Activated CD8-positive, alpha-beta memory T cell treated with anti-CD3 and anti-CD28 coated beads, Interleukin-2, amount 10 ng/mL, durations not matched to agents 7 days and 5 days (primary cell): Measurements from ENCODE around the gene CXCL12. TPM values are rescaled to one million over a fixed set of nuclear protein-coding genes. Genes with fewer than 3 reads are reported as not detected.

Source experiments
- ATAC-seq: fragments of 150-1000 bp; cut with Tn5 transposase; one replicate; pipeline ENCODE4 v1.10.0; 2021; ENCODE audit warnings: moderate library complexity
- CTCF ChIA-PET: fragments of 350-600 bp; sonication (Branson Sonifier 250); formaldehyde crosslinking; loops from one replicate; lab custom pipeline; 2021; ENCODE audit warnings: antibody characterized with exemption; lab: Charles Lee
- DNase-seq: peaks from one replicate; pipeline ENCODE4 v3.0.0-alpha.2; 2020
- H3K27ac Mint-ChIP-seq: one replicate; pipeline ENCODE4 v1.8.0; 2021; ENCODE audit warnings: mild to moderate bottlenecking, mixed read lengths
- H3K27me3 Mint-ChIP-seq: one replicate; pipeline ENCODE4 v1.8.0; 2021; ENCODE audit warnings: mixed read lengths
- H3K36me3 Mint-ChIP-seq: one replicate; pipeline ENCODE4 v1.8.0; 2021; ENCODE audit warnings: mild to moderate bottlenecking, mixed read lengths
- H3K4me1 Mint-ChIP-seq: one replicate; pipeline ENCODE4 v1.8.0; 2021; ENCODE audit warnings: mixed read lengths
- H3K4me3 Mint-ChIP-seq: one replicate; pipeline ENCODE4 v1.8.0; 2021; ENCODE audit warnings: mild to moderate bottlenecking, moderate library complexity, mixed read lengths
- H3K9me3 Mint-ChIP-seq: one replicate; pipeline ENCODE4 v1.8.0; 2022; ENCODE audit warnings: low read depth, mixed read lengths
- total RNA-seq, 2 experiments: library from RNA; stranded (reverse); gene quantifications; one replicate each; pipeline ENCODE4 v1.2.3, GENCODE V29; 2021

Gene CXCL12
- total RNA-seq, 2 experiments from 2014 or later: not detected

- Mint-ChIP-seq H3K4me3 (no peak overlapping the region), H3K36me3 (no peaks in the 10 kb centered on the region), H3K27ac (no peak overlapping the region), H3K4me1 (peaks cover 6% of the 10 kb centered on the region), H3K27me3 (peaks cover 32% of the 10 kb centered on the region), H3K9me3 (no peaks in the 10 kb centered on the region)
- peak; percentile 41 for DNase-seq
- CTCF ChIA-PET: interaction anchor here (0.6 to 3.7 kb wide), 11 partner anchors 10 to 716 kb away, joined by 3 to 24 read pairs (median 6); no protein-coding TSS in a partner anchor
- peak; percentile 30 for ATAC-seq
Measured at GRCh38 chr10:44386546-44387052, 1.7 kb upstream of the CXCL12 start.

- ATAC-seq (no peak), DNase-seq (peak; percentile 27)
- Mint-ChIP-seq H3K4me3 (no peak overlapping the region), H3K27me3 (peaks cover 33% of the 10 kb centered on the region), H3K9me3 (no peaks in the 10 kb centered on the region), H3K27ac (no peak overlapping the region), H3K4me1 (peaks cover 6% of the 10 kb centered on the region), H3K36me3 (no peaks in the 10 kb centered on the region)
- CTCF ChIA-PET: interaction anchor here (0.6 to 3.7 kb wide), 9 partner anchors 9 to 715 kb away, joined by 3 to 24 read pairs (median 6); no protein-coding TSS in a partner anchor
Measured at GRCh38 chr10:44385696-44386441, 972 bp upstream of the CXCL12 start.

GRCh38 chr10:44384601-44385025 is 284 bp downstream of the CXCL12 start:
- Mint-ChIP-seq H3K36me3 (no peaks in the 10 kb centered on the region), H3K9me3 (no peaks in the 10 kb centered on the region), H3K27me3 (peaks cover 33% of the 10 kb centered on the region), H3K4me3 (no peak overlapping the region), H3K4me1 (peaks cover 6% of the 10 kb centered on the region), H3K27ac (no peak overlapping the region)
- DNase-seq: peak; percentile 31
- no peak for ATAC-seq
- CTCF ChIA-PET: interaction anchor here (3.7 kb wide), 1 partner anchor 711 kb away, joined by 19 read pairs; no protein-coding TSS in a partner anchor

- CTCF ChIA-PET: interaction anchor here (1.3 to 3.7 kb wide), 2 partner anchors 694 to 711 kb away, joined by 4 to 19 read pairs; no protein-coding TSS in a partner anchor
- H3K36me3 Mint-ChIP-seq: no peaks in the 10 kb centered on the region
- H3K27me3 Mint-ChIP-seq: peaks cover 33% of the 10 kb centered on the region
- ATAC-seq: no peak
- H3K27ac Mint-ChIP-seq: no peak overlapping the region
- H3K4me3 Mint-ChIP-seq: no peak overlapping the region
- H3K4me1 Mint-ChIP-seq: peaks cover 6% of the 10 kb centered on the region
- DNase-seq: peak; percentile 23
- H3K9me3 Mint-ChIP-seq: no peaks in the 10 kb centered on the region
Measured at GRCh38 chr10:44383749-44384600, 922 bp downstream of the CXCL12 start.

- Mint-ChIP-seq H3K27me3 (peaks cover 33% of the 10 kb centered on the region), H3K4me1 (peaks cover 6% of the 10 kb centered on the region), H3K36me3 (no peaks in the 10 kb centered on the region), H3K9me3 (no peaks in the 10 kb centered on the region), H3K4me3 (no peak overlapping the region), H3K27ac (no peak overlapping the region)
- CTCF ChIA-PET: interaction anchor here (1.3 kb wide), 1 partner anchor 693 kb away, joined by 4 read pairs; no protein-coding TSS in a partner anchor
- ATAC-seq (no peak), DNase-seq (peak; percentile 9)
Measured at GRCh38 chr10:44382981-44383748, 1.7 kb downstream of the CXCL12 start.

GRCh38 chr10:44382131-44382858 is 2.6 kb downstream of the CXCL12 start:
- Mint-ChIP-seq H3K4me1 (peaks cover 6% of the 10 kb centered on the region), H3K27ac (no peak overlapping the region), H3K36me3 (no peaks in the 10 kb centered on the region), H3K4me3 (no peak overlapping the region), H3K27me3 (peaks cover 33% of the 10 kb centered on the region), H3K9me3 (no peaks in the 10 kb centered on the region)
- ATAC-seq: no peak
- CTCF ChIA-PET: no interaction called here
- no peak for DNase-seq

- CTCF ChIA-PET: no interaction called here
- DNase-seq: no peak
- H3K27ac Mint-ChIP-seq: no peak overlapping the region
- no peaks in the 10 kb centered on the region for H3K9me3 Mint-ChIP-seq
- no peaks in the 10 kb centered on the region for H3K36me3 Mint-ChIP-seq
- H3K27me3 Mint-ChIP-seq: peaks cover 29% of the 10 kb centered on the region
- ATAC-seq: no peak
- no peak overlapping the region for H3K4me3 Mint-ChIP-seq
- peaks cover 6% of the 10 kb centered on the region for H3K4me1 Mint-ChIP-seq
Measured at GRCh38 chr10:44380829-44381600, 3.9 kb downstream of the CXCL12 start.

- Mint-ChIP-seq H3K9me3 (no peaks in the 10 kb centered on the region), H3K4me1 (peaks cover 2% of the 10 kb centered on the region), H3K4me3 (no peak overlapping the region), H3K27me3 (peaks cover 20% of the 10 kb centered on the region), H3K27ac (no peak overlapping the region), H3K36me3 (no peaks in the 10 kb centered on the region)
- DNase-seq (no peak), ATAC-seq (no peak)
- CTCF ChIA-PET: no interaction called here
Measured at GRCh38 chr10:44379907-44380306, 5.0 kb downstream of the CXCL12 start.

- ATAC-seq (no peak), DNase-seq (no peak)
- Mint-ChIP-seq H3K9me3 (no peaks in the 10 kb centered on the region), H3K27me3 (peaks cover 15% of the 10 kb centered on the region), H3K4me3 (no peak overlapping the region), H3K27ac (no peak overlapping the region), H3K36me3 (no peaks in the 10 kb centered on the region), H3K4me1 (peaks cover under 1% of the 10 kb centered on the region)
- CTCF ChIA-PET: no interaction called here
Measured at GRCh38 chr10:44378626-44379025, 6.3 kb downstream of the CXCL12 start.

GRCh38 chr10:44377651-44378310 is 7.1 kb downstream of the CXCL12 start:
- CTCF ChIA-PET: no interaction called here
- ATAC-seq: no peak
- Mint-ChIP-seq H3K4me1 (no peaks in the 10 kb centered on the region), H3K4me3 (no peak overlapping the region), H3K9me3 (no peaks in the 10 kb centered on the region), H3K27ac (no peak overlapping the region), H3K27me3 (peaks cover 7% of the 10 kb centered on the region), H3K36me3 (no peaks in the 10 kb centered on the region)
- DNase-seq: no peak

GRCh38 chr10:44376472-44377099 is 8.3 kb downstream of the CXCL12 start:
- H3K27ac Mint-ChIP-seq: no peak overlapping the region
- H3K9me3 Mint-ChIP-seq: no peaks in the 10 kb centered on the region
- no peaks in the 10 kb centered on the region for H3K4me1 Mint-ChIP-seq
- ATAC-seq (no peak), DNase-seq (no peak)
- no peak overlapping the region for H3K4me3 Mint-ChIP-seq
- peaks cover under 1% of the 10 kb centered on the region for H3K27me3 Mint-ChIP-seq
- H3K36me3 Mint-ChIP-seq: no peaks in the 10 kb centered on the region
- CTCF ChIA-PET: interaction anchor here (1.4 kb wide), 1 partner anchor 10 kb away, joined by 4 read pairs; no protein-coding TSS in a partner anchor
